ENCODE results near the gene WDFY4.

WDFY4 gene

GRCh38 chr10:48656914-48657305 is 27.8 kb upstream of the WDFY4 start:
- TF ChIP-seq POU6F1 (CRISPR knock-in tag; IDR thresholded peaks at IDR 0.05; ENCODE audit: borderline replicate concordance, low read depth), result no peak
- TF ChIP-seq ZFP3 (CRISPR knock-in tag; IDR thresholded peaks at IDR 0.05), result no peak
- TF ChIP-seq GLIS3 (CRISPR knock-in tag; IDR thresholded peaks at IDR 0.05), result no peak
- TF ChIP-seq PATZ1 (CRISPR knock-in tag; IDR thresholded peaks at IDR 0.05; ENCODE audit: borderline replicate concordance), result no peak
- TF ChIP-seq TCF4 (CRISPR knock-in tag; IDR thresholded peaks at IDR 0.05; ENCODE audit: borderline replicate concordance), result no peak
- TF ChIP-seq CSRNP3 (CRISPR knock-in tag; IDR thresholded peaks at IDR 0.05), result no peak
- no peak for TF ChIP-seq CREB5 (CRISPR knock-in tag; IDR thresholded peaks at IDR 0.05; ENCODE audit: low read depth)
- TF ChIP-seq ZNF70 (CRISPR knock-in tag; IDR thresholded peaks at IDR 0.05), result no peak
- TF ChIP-seq ZC3H10 (CRISPR knock-in tag; IDR thresholded peaks at IDR 0.05), result no peak
- no peak for TF ChIP-seq PPARA (CRISPR knock-in tag; IDR thresholded peaks at IDR 0.05; ENCODE audit: borderline replicate concordance)
- TF ChIP-seq BACH2 (CRISPR knock-in tag; IDR thresholded peaks at IDR 0.05; ENCODE audit: borderline replicate concordance), result no peak
- no peak for TF ChIP-seq CSDC2 (CRISPR knock-in tag; IDR thresholded peaks at IDR 0.05)
- TF ChIP-seq ESRRG (CRISPR knock-in tag; IDR thresholded peaks at IDR 0.05), result no peak
- TF ChIP-seq OSR1 (CRISPR knock-in tag; IDR thresholded peaks at IDR 0.05), result no peak
- TF ChIP-seq ZNF8 (CRISPR knock-in tag; IDR thresholded peaks at IDR 0.05), result no peak
- TF ChIP-seq RARB (CRISPR knock-in tag; IDR thresholded peaks at IDR 0.05), result no peak
- TF ChIP-seq TSHZ2 (CRISPR knock-in tag; IDR thresholded peaks at IDR 0.05), result no peak
- no peak for TF ChIP-seq TOX (CRISPR knock-in tag; IDR thresholded peaks at IDR 0.05; ENCODE audit: borderline replicate concordance)

GRCh38 chr10:48657416-48657815 is 27.3 kb upstream of the WDFY4 start:
- ATAC-seq, result no peak
- TF ChIP-seq ISL1 (CRISPR knock-in tag; IDR thresholded peaks at IDR 0.05) (no peak), CSRNP3 (CRISPR knock-in tag; IDR thresholded peaks at IDR 0.05) (no peak), ZFP30 (CRISPR knock-in tag; IDR thresholded peaks at IDR 0.05) (no peak), PPARA (CRISPR knock-in tag; IDR thresholded peaks at IDR 0.05; ENCODE audit: borderline replicate concordance) (no peak), TOX (CRISPR knock-in tag; IDR thresholded peaks at IDR 0.05; ENCODE audit: borderline replicate concordance) (no peak), CREB5 (CRISPR knock-in tag; IDR thresholded peaks at IDR 0.05; ENCODE audit: low read depth) (no peak), RARB (CRISPR knock-in tag; IDR thresholded peaks at IDR 0.05) (no peak), BACH2 (CRISPR knock-in tag; IDR thresholded peaks at IDR 0.05; ENCODE audit: borderline replicate concordance) (no peak)

More at GRCh38 chr10:48656914-48657305, 27.8 kb upstream of the WDFY4 start:
- no peak for ATAC-seq
